CD4-positive, alpha-beta T cell treated with Interleukin-17A for 4 hours (primary cell): Measurements from ENCODE around the gene IFNAR2.
A peak's percentile ranks its signal among the peaks of the same experiment; 100 is the strongest.

Experiments
- DNase-seq: peaks from one replicate; pipeline ENCODE4 v3.0.0-alpha.2; 2020; ENCODE audit warnings: mixed read lengths

IFNAR2 gene

DNA sequence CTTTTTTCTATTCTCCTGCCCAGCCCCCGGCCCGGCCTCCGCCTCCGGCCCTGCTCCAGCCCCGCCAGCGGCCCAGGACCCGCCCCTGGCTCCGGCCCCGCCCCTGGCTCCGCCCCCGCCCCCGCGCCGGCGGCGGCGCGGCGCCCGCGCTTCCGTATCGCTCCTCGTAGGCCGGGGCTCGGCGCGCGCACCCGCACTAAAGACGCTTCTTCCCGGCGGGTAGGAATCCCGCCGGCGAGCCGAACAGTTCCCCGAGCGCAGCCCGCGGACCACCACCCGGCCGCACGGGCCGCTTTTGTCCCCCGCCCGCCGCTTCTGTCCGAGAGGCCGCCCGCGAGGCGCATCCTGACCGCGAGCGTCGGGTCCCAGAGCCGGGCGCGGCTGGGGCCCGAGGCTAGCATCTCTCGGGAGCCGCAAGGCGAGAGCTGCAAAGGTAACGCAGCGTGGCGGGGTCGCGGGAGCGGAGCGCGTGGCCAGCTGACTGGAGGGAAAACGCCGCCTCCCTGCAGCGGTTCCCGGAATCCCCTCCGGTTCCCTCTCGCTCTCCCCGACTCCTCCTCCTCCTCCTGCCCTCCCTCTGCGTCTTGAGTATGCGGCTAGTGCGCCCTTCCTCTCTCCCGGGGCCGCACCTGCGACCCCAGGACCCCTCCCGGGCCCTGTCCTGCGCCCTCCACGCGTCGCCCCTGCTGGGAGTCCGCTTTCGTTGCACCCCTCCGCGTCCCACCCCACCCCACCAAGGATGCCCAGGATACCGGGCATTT is at the start of gene IFNAR2:
Gene IFNAR2, plus strand, starts transcription at position 155 of the 761 bp plus-strand sequence. CDS start 11,985 bp downstream, outside the sequence.
- peak; percentile 84 for DNase-seq

DNA sequence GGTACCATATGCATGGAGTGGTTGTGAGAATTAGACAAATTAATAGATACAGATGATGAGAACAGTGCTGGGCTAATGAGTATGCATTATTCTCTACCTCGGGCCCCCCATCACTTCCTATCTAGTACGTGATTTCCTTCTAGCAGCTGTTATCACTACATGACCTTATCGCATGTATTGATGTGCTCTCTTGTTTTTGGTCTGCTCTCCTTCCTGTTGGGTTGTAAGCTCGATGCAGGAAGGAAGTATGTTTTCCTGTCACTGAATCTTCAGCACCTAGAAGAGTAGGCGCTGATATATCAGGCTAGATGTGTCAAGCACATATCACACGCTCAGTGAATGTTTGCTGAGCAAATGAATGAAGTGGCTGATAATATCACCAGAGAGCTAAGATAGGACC is 43.9 kb upstream of the IFNAR2 start:
- DNase-seq = peak; percentile 59

DNA sequence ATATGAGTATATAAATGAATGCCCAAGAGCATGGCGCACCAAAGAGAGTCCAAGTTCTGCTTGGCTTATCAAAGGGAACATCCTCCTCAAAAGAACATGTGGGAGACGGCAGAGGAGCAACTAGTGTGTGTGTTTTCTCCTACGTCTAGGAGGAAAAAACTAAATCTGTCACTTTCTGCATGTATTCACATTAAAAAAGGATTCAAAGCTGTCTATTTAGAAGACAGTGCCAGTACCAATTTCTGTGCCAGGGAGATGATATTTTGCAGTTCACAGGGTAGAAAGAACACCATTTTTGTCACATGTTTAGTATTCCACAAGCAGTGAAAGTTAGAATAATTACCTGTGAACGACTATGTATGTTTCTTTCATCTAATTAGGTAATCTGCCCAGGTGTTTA is 42.5 kb upstream of the IFNAR2 start:
- no peak for DNase-seq

DNA sequence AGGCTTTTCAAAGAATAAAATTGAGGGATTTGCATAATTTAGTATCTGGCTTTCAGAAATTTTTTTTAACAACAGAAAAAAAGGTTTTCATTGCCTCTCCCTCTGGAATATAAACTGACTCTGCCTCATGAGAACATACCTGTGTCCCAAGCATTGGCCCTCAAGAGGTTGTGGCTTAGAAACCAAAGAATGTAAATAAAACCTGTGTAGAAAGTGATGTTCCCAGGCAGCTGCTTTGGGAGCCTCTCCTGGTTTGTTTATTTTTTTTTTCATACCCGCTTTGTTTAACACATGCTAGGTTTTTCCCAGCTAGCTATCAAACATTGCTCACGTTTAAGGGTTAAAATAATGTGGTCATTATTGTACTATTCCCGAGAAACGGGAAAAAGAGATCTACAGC is 40.5 kb upstream of the IFNAR2 start:
- DNase-seq = no peak

DNA sequence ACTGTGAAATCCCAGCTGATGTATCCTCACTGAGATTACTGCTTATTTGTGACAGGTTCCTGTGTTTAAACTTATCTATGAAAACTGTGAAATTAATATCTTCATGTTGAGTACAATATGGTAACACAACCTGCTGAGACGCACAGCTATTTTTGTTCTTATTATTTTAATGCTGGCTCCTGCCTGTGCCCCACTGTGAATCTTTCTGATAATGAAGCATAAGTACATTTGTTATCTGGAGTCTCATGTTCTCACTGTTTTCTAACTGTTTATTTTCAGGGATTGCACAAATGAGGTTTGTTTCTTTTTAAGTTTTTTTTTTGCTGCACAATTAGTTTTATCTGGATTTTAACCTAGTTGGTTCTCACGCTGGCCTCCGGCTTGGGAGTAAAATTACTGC is 39.9 kb upstream of the IFNAR2 start:
- no peak for DNase-seq

DNA sequence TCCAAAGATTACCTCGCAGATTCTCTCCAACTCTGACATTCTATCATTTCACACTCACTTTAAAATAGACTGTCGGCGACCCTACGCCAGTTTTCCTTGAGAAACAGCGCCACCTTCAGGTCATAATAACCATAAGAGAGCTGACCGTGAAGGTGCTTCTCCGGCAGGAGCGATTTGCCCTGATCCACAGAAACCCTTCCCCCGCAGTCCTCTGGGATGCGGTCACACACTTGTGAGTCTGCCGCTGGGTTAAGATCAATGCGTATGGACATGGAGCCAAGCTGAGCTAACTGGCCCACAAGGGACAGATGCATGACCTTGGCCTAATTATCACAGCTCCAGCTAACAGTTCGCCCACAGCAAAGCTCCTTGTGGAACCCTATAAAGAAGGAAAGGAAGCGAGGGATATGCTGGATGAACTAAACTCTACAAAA is 32.8 kb upstream of the IFNAR2 start:
- peak; percentile 74 for DNase-seq

DNA sequence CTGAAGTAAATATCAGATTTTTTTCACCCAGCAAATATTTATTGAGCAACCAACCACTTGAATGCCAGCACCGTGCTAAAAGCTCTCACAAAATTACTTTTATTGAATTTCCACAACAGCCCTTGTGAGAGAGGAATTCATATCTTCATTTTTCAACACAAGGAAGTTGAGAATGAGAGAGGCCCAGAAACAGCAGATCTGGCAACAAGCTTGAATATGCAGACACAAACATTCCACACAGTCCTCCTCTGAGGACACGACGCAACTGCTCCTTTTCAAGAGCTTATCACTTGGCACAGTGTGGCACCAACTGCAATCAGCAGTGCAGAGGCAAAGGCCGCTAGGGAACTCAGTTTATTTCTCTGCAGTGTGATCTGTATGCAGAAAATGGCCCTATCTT is 32.2 kb upstream of the IFNAR2 start:
- DNase-seq = no peak

DNA sequence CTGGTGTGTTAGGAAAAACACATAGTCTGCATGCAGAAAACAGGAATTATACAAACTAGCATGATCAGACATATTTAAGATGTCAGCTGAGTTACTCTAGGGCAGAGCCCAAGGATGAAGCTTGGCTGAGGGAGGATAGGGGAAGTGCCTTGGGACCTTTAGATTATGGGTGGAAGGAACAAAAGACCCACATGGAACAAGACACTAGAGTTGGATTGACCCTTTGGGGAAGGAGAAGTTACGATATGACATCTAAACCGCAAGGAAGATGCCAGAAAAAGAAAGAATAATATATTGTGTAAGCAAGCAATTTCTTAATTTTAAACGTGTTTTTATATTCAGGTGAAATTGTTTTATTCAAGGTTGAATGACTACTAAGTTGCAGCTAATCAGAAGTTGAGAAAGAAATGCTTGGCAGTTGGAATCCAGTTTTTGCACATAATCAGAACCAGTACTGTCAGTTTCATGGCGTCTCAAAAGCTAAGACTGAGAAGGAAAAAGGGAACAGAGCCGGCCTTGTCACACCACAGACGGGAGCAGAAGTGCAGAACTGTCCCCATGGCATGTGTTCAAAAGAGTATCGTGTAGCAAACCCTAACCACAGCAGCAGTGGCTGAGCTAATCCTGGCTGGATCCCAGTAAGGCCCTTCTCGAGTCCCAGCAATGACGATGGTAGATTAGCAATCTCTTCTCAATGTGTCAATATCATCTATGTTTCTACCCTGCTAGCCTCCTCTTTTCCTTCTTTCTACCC is 31.2 kb upstream of the IFNAR2 start:
- DNase-seq = no peak

DNA sequence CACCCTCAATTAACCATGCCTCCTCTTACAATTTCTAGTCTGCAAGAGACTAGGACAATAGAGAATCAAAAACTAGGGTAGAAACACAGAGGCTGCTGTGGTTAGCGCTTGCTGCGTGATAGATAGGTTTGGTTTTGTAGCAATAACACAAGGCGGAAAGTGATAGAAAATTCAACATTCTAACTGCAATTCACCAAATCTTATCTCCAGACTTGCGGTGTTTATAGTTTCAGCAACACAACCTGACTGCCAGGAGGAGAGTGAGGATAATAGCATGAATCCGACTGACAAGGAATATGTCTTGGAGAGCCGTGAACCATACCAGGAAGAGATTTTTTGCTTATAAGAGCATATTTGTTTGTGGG is 30.7 kb upstream of the IFNAR2 start:
- DNase-seq = no peak

DNA sequence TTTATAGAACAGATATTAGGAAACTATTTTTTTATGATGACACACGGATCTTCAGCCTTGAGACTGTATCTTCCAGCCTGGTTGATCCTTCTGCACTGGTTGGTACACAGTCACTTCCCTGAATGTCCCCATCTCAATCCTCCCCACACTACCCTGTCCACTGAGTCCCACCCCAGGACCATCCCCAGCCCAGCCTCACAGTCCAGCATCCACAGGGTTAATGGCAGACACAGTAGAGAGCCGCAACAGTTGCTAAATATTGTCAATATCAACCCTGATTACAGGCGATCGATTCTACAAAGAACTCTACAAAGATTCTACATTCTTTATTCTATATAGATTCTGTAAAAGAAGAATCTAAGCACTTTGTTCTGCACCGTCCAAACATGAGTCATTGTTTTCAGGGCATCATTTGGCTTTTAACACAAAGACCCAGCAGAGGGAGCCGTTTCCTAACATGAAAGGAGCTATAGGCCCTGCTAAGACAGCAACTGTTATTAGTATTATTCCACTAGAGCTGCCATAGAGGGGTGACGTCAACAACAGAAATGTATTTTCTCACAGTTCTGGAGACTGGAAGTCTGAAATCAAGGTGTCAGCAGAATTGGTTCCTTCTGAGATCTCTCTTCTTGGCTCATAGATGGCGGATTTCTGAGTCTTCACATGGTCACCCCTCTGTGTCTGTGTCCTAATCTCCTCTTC is 30.1 kb upstream of the IFNAR2 start:
- peak; percentile 87 for DNase-seq

DNA sequence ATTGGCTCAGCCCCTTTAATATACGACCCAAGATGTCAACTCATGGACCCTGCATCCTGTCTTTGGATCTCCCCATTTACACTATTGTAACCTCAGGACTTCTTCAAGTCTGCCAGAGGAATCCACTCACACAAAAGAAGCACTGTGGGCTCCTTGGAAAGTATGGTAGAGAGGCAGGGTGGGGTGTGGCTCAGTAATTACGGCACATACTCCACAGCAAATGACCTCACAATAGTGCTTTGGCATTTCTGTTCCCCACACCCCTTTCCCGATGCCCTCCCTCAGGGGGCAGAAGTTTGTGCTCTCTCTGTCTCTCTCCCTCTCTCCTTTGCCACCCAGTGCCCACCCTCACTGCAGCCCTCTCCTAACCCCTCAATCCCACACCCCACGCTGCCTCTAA is 27.8 kb upstream of the IFNAR2 start:
- no peak for DNase-seq

DNA sequence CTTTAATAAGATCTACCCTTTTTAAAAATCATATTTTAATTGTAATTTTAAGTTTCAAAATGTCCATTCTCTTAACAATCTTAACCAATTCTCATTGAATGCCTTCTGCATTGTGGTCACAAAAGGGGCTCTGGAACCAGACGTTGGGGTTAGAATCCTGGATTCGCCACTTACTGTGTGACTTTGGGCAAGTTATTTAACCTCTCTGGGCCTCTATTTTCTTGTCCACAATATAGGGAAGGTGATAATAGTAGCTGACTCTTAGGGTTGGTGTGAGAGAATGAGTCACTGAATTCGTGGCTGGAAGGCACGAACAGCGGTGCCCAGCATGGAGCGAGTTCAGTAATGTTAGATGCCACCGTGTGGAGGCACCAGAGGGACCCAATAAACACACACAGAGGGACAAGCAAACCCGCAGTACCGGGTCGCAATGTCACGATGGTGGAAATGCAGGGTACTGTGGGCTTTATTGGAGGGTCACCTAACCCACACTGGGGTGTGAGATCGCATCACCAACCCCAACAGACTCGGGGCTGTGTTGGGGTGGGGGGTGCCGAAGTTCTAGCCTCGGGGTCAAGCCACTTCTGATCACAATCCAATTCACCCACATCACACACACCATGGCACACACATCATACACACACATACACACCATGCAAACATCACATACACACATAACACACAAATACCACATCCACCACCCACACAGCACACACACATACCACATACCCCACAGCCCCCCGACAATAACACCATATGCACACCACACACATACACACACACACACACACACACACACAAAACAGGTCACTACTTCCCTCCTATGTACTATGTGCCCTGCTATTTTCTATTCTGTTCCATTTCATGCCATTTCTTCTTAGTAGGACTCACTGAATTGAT is 27.0 kb upstream of the IFNAR2 start:
- DNase-seq = no peak

DNA sequence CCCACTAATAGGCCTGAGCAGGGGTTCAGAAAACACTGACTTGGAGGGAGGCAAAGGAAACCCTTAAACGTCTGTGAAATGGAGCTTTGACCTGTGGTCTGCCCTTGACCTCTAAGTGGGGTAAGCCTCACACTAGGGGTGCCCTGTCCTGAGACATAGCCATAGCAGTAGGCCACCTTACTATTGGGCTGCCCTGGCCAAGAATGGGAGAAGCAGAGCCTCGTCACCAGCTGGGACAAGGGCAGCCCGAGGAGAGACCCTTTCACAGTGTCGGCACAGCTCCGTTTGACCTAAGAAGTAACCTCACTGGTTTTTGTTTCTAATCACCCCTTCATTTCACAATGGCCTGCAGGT is 26.4 kb upstream of the IFNAR2 start:
- no peak for DNase-seq

DNA sequence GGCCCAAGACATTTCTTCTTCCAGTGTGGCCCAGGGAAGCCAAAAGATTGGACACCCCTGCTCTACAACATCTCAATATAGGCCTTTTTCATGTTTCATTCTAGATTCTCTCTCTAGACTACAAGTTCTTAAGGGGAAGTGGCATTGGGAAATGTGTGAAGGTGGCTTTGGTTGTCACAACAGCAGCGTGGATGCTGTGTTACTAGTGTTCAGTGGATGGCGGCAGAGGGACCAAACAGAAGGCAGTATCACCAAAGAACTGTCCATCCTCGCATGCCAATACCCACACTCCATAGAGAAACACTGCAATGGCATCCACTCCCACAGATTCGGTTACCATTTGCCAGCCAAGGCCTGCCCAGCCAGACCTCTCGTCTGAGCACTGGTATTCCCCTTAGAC is 24.3 kb upstream of the IFNAR2 start:
- no peak for DNase-seq

DNA sequence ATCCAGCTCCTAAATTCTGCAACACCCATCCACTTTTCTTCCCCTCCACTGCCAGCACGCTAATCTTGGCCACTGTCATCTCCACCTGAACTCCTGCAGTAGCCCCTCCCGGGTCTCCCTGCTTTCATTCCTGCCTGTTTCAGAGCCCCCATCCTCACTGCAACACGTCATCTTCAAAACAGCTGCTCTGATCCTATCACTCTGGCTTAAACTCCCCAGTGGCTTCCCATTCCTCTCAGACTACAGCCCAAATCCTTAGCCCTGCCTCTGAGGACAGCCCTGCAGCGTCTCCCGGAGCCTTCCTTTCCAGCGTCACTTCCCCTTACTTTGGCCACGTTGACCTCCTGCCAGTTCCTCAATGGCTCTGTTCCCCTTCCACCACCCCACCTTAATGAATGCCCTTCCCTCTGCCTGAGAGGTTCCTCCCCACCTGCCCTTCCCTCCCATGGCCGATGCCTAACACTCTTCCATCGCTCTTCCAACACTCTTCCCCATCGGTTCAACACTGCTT is 22.9 kb upstream of the IFNAR2 start:
- no peak for DNase-seq

DNA sequence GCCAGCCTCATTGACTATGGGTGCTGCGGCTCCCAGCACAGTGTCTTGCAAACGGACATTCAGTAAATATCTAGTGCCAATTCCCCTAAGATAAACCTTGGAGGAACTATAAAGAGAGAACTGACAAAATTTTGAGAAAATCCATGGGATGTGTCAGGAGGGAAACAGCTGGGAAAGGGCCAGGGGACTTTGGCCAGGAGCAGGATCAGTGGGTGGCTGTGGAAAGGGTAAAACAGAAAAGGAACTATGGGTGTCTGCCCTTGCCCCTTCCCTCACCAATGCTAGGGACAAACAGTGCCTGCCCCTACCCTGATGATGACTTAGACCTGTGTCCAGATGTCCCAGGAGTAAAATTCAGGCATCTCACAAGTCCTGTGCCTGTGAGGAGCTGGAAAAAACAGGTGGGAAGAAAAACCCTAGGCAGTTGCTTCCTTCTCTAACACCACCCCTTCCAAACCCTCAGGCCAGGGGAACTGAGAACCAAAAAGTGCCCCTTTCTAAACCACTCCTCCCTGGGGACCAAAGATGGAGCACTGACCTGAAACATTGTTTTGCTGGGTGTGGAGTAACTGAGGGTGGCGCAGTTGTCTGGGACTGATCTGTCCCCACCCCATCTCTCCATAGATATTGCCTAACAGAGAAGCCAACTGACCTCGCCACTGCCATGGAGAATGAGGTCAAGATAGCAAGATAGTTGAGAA is 22.1 kb upstream of the IFNAR2 start:
- no peak for DNase-seq

DNA sequence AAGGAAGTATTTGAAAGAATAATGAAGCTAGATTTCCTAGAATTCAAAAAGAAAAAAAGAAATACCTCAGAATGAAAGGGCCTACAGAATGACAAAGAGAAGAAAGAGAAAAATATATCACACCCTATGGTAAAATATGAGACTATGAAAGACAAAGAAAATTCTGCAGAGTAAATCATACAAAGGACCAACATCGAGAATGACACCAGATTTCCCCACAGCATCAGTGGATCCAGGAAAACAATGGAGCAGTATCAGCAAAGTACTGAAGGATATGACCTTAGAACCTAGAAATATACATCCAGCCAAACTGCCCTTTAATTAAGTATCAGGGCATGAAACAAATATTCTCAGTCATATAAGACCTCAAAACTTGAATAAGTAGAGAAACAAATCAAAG is 21.2 kb upstream of the IFNAR2 start:
- no peak for DNase-seq

DNA sequence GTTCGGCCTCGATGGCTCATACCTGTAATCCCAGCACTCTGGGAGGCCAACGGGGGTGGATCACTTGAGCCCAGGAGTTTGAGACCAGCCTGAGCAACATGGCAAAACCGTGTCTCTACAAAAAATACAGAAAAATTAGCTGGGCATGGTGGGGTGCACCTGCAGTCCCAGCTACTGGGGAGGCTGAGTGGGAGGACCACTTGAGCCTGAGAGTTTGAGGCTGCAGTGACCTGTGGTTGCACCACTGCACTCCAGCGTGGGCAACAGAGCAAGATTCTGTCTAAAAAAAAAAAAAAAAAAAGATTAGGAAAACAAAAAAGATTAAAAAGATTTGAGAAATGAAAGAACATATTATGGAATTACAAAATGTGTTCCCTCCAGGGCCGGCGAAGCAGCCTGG is 18.4 kb upstream of the IFNAR2 start:
- no peak for DNase-seq

DNA sequence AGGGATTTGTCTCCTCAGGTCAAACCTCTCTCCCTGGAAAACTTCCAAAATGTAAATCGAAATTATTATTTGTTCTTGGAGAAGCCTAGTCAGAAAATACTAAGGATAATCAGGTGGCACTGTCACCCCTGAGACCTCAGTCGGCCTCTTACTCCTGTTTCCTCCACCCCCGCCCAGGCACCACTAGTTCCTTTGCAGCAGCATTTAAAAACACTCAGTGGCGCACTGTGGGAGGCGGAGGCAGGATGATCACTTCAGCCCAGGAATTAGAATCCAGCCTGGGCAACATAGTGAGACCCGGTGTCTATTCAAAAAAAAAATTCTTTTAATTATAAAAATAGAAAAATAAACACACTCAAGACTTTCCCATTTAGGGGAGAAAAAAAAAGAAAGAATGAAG is 18.0 kb upstream of the IFNAR2 start:
- peak; percentile 62 for DNase-seq

DNA sequence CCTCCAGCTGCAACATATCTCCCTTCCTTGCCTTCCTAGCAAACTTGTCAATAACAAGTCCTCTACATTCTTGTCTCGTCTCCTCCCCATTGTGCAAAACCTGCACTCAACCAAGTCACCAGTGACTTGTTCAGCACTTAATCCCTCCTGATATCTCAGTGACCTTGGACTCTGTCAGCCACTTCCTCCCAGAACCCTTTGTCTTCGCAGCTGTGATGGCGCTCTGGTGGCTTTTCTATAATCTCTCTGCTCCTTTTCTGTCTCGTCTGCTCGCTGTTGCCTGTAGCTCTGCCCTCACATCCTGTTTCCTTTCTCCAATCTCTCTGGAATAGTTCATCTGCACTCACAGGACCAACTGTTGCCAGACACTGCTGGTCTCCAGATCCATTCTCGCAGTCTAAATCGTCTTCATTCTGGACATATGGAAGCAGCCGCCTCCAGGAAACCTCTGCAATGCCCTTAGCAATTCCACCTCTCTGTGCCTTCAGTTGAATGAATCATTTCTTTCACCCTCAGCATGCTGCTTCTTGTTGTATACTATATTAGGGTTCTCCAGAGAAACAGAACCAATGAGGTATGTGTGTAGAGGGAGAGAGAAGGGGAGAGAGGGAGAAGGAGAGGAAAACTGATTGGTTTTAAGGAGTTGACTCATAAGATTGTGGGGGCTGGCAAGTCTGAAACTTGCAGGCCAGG is 17.4 kb upstream of the IFNAR2 start:
- DNase-seq = peak; percentile 62

DNA sequence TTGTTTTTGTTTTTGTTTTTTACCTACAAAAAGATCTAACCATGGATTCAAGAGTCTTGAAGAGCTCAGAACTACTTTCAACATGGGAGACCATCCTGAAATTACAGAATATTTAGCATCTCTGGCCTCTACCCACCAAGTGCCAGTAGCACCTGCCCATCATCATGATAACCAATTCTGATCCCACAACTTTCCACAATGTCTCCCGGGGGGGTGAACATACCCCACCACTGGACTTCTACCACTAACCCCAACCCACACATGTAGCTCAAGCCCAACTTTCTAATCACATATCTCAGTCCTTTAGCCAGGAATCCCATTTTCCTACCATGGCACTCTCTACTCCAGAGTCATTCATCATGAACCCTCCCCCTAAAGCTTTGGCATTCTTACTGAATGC is 15.7 kb upstream of the IFNAR2 start:
- no peak for DNase-seq
